GM12878 (cell line): Measurements from ENCODE around the gene ZNF174. TPM values are rescaled to one million over a fixed set of nuclear protein-coding genes. Genes with fewer than 3 reads are reported as not detected.

Experiments used
- ATAC-seq: fragments of 200-7000 bp; cut with Tn5 transposase; 3 replicates; pipeline ENCODE4 v1.9.1; 2020; ENCODE audit warnings: mild to moderate bottlenecking, moderate library complexity
- BruUV-seq: library from RNA; stranded (reverse); fragments of 400-500 nt; replicated peaks from 2 replicates; lab custom pipeline; 2021; lab: Mats Ljungman, UMichigan
- CTCF ChIA-PET: fragments of 300-600 bp; sonication (Branson Sonifier 250); formaldehyde crosslinking; extraction: SDS; loops from one replicate; lab custom pipeline; 2021; ENCODE audit warnings: inconsistent platforms; lab: Yijun Ruan, JAX
- POLR2A ChIA-PET: fragments of 350-600 bp; formaldehyde crosslinking; extraction: SDS; loops from one replicate; lab custom pipeline; 2021; ENCODE audit warnings: inconsistent platforms; lab: Charles Lee
- RAD21 ChIA-PET: fragments of 300-600 bp; sonication (Branson Sonifier 250); formaldehyde crosslinking; loops from one replicate; lab custom pipeline; 2023; ENCODE audit warnings: antibody characterized with exemption; ENCODE audit not compliant: unreplicated experiment; lab: Charles Lee
- SMC1A ChIA-PET: fragments of 300-600 bp; sonication (Branson Sonifier 250); formaldehyde crosslinking; loops from one replicate; lab custom pipeline; 2023; ENCODE audit not compliant: unreplicated experiment, uncharacterized antibody; lab: Charles Lee
- DNase-seq: peaks from one replicate; pipeline ENCODE4 v3.0.0-alpha.2; 2011; ENCODE audit warnings: low read depth, low spot score
- FAIRE-seq: peaks from 3 replicates; lab custom pipeline; 2011; peaks lifted over from hg19 to GRCh38; lab: Jason Lieb, UNC
- H2AFZ ChIP-seq: 2 replicates; pipeline ENCODE4 v1.6.0; 2011; ENCODE audit warnings: low read depth, low read length, control low read depth; ENCODE audit not compliant: control insufficient read depth
- H3K27ac ChIP-seq: 2 replicates; pipeline ENCODE4 v1.5.1; 2011; ENCODE audit warnings: control low read depth; ENCODE audit not compliant: control insufficient read depth, insufficient read depth
- H3K27me3 ChIP-seq, 2 experiments: replicated peaks in 1 of 2; 2 replicates each; pipeline versions ENCODE4 v1.6.0 to v1.6.1; 2011; ENCODE audit warnings: low read length in 1 of 2; ENCODE audit not compliant: control insufficient read depth in 2 of 2, insufficient read depth in 2 of 2
- H3K36me3 ChIP-seq, 2 experiments: 2 replicates each; pipeline ENCODE4 v1.5.1; 2011; ENCODE audit warnings: low read length in 1 of 2; ENCODE audit not compliant: control insufficient read depth in 2 of 2, insufficient read depth in 2 of 2
- H3K4me1 ChIP-seq: 2 replicates; pipeline ENCODE4 v1.6.1; 2011; ENCODE audit warnings: mild to moderate bottlenecking, low read length, moderate library complexity, mixed read lengths; ENCODE audit not compliant: control insufficient read depth, insufficient read depth
- H3K4me2 ChIP-seq: 2 replicates; pipeline ENCODE4 v1.6.0; 2011; ENCODE audit warnings: control low read depth; ENCODE audit not compliant: control insufficient read depth, insufficient read depth
- H3K4me3 ChIP-seq: fragments of 200-600 bp; sonication (generic); 2 replicates; pipeline ENCODE4 v1.5.1; 2016
- H3K79me2 ChIP-seq: 2 replicates; pipeline ENCODE4 v1.6.0; 2011; ENCODE audit warnings: low read length; ENCODE audit not compliant: control insufficient read depth, insufficient read depth
- H3K9ac ChIP-seq: 2 replicates; pipeline ENCODE4 v1.8.0; 2011; ENCODE audit warnings: low read length, control low read depth, mixed read lengths; ENCODE audit not compliant: control insufficient read depth, insufficient read depth
- H3K9me3 ChIP-seq: replicated peaks from 3 replicates; pipeline ENCODE4 v1.5.1; 2011; ENCODE audit warnings: mild to moderate bottlenecking, low read length; ENCODE audit not compliant: control insufficient read depth, insufficient read depth
- H4K20me1 ChIP-seq: 2 replicates; pipeline ENCODE4 v1.6.0; 2011; ENCODE audit not compliant: control insufficient read depth, insufficient read depth
- BACH1 ChIP-seq: fragments of 450-650 bp; IDR thresholded peaks from 2 replicates; pipeline ENCODE4 v1.6.1; 2017; ENCODE audit warnings: mild to moderate bottlenecking, borderline replicate concordance
- EGR1 ChIP-seq, 2 experiments: IDR thresholded peaks; 1 replicate in 1 of 2; 2 replicates in 1 of 2; pipeline ENCODE4 v1.6.1; 2011 to 2012; ENCODE audit warnings: low read depth in 2 of 2, low read length in 2 of 2, borderline replicate concordance in 1 of 2, mild to moderate bottlenecking in 1 of 2, moderate library complexity in 1 of 2
- ESRRA ChIP-seq: IDR thresholded peaks from 2 replicates; pipeline ENCODE4 v1.6.1; 2012; ENCODE audit warnings: mild to moderate bottlenecking, low read length, improper control_type of control experiment
- HDGF ChIP-seq: fragments of 450-650 bp; IDR thresholded peaks from 2 replicates; pipeline ENCODE4 v1.6.1; 2016; ENCODE audit warnings: antibody characterized with exemption
- IKZF1 ChIP-seq: fragments of 450-650 bp; conservative IDR thresholded peaks from 2 replicates; pipeline ENCODE4 v1.6.1; 2017; ENCODE audit warnings: antibody characterized with exemption, mild to moderate bottlenecking
- MTA2 ChIP-seq: fragments of 450-650 bp; IDR thresholded peaks from 2 replicates; pipeline ENCODE4 v1.6.1; 2016; ENCODE audit warnings: low read depth, mild to moderate bottlenecking, moderate library complexity
- MYB ChIP-seq: fragments of 150-350 bp; IDR thresholded peaks from 2 replicates; pipeline ENCODE4 v1.6.1; 2014; ENCODE audit warnings: mild to moderate bottlenecking, low read depth, low read length, borderline replicate concordance
- PAX8 ChIP-seq: fragments of 450-650 bp; IDR thresholded peaks from 2 replicates; pipeline ENCODE4 v1.6.1; 2017; ENCODE audit warnings: mild to moderate bottlenecking, moderate library complexity
- RUNX3 ChIP-seq: IDR thresholded peaks from 2 replicates; pipeline ENCODE4 v1.6.1; 2012; ENCODE audit warnings: low read length, inconsistent platforms
- TBL1XR1 ChIP-seq: IDR thresholded peaks from 2 replicates; pipeline ENCODE4 v1.6.1; 2012; ENCODE audit warnings: low read depth, low read length, improper control_type of control experiment
- YY1 ChIP-seq: IDR thresholded peaks from 2 replicates; pipeline ENCODE4 v1.6.1; 2011; ENCODE audit warnings: low read depth, mild to moderate bottlenecking, low read length
- in situ Hi-C: fragments of 300-500 bp; cut with MboI; formaldehyde crosslinking; loops from 9 replicates; pipeline ENCODE4 v1.14.3; 2018; ENCODE audit warnings: mixed read lengths
- intact Hi-C: fragments of 100-400 bp; cut with micrococcal nuclease; formaldehyde crosslinking; loops from one replicate; pipeline ENCODE4 v1.14.2; 2022; ENCODE audit not compliant: unreplicated experiment
- polyA plus RNA-seq, 11 experiments: library from polyadenylated mRNA; depleted of rRNA in 4 of 11; unstranded in 6 of 11; stranded (reverse) in 5 of 11; fragments of >200 nt; fragmentation: Nextera tagmentation in 4 of 11; fragmentation: Illumina TruSeq in 1 of 11; extraction: Ambion mirVana in 4 of 11; extraction: Trizol in 1 of 11; gene quantifications; 1 replicate in 1 of 11; 2 replicates in 10 of 11; pipeline versions ENCODE4 v1.2.1 to v1.2.3, GENCODE V29; 2011 to 2016; ENCODE audit warnings: inconsistent platforms in 2 of 11, missing spikeins in 2 of 11, low read depth in 1 of 11
- total RNA-seq, 4 experiments: library from RNA; depleted of rRNA in 3 of 4; stranded (reverse); fragments of >200 nt in 3 of 4; fragmentation: Illumina TruSeq in 1 of 4; extraction: Trizol in 1 of 4; gene quantifications; 2 replicates each; pipeline versions ENCODE4 v1.2.1 to v1.2.3, GENCODE V29; 2013 to 2021
- TF ChIP-seq, protein P1 (sequence below): IDR thresholded peaks from 2 replicates; pipeline ENCODE4 v1.6.1; 2011; ENCODE audit warnings: borderline replicate concordance, low read depth, mild to moderate bottlenecking, moderate library complexity, low read length; ENCODE audit not compliant: insufficient read depth, poor library complexity, severe bottlenecking
- TF ChIP-seq, protein P2 (sequence below): fragments of 450-650 bp; IDR thresholded peaks from 2 replicates; pipeline ENCODE4 v1.6.1; 2017; ENCODE audit warnings: mild to moderate bottlenecking, moderate library complexity
- TF ChIP-seq, protein P3 (sequence below): IDR thresholded peaks from 2 replicates; pipeline ENCODE4 v1.6.1; 2011; ENCODE audit warnings: low read depth, low read length, improper control_type of control experiment, borderline replicate concordance

ZNF174 gene
- total and polyA plus RNA-seq, 10 of the 15 experiments (the other 5 are each of a cell fraction or from before 2014, with no cell fraction given) = 3.0 to 14.3 (median 10.1) TPM

DNA sequence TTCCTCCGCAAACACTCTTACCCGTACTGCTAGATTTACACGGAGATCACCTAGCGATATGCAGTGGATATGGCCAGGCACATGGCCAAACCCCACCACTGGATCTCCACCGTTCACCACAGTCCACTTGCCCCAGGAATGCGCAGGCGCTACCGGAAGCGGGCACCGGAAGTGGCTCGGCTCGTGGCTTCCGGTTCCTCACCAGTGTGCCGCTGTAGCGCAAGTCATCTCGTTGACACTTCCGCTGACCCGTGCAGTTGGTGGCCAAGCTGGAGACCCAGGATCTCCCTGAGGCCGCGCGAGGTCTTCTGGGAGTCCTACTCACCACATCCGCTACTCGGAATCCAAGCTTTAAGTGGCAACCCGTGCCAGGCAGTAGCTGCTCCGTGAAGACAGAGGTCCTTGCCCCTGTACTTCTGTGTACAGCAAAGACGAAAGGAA is 30.8 kb downstream of the ZNF174 start (continued):
- TF ChIP-seq MYB = no peak
- TF ChIP-seq EGR1 (IDR thresholded peaks at IDR 0.05; ENCODE audit: borderline replicate concordance in 1 of 2, low read depth in 2 of 2, low read length in 2 of 2) = 0 out of 3 replicates have a peak, but pooled peaks of 1 of the 2 experiments have one; percentile 12
- no peak for TF ChIP-seq MTA2
- TF ChIP-seq RUNX3 = peak; percentile 59
- TF ChIP-seq ESRRA = no peak

DNA sequence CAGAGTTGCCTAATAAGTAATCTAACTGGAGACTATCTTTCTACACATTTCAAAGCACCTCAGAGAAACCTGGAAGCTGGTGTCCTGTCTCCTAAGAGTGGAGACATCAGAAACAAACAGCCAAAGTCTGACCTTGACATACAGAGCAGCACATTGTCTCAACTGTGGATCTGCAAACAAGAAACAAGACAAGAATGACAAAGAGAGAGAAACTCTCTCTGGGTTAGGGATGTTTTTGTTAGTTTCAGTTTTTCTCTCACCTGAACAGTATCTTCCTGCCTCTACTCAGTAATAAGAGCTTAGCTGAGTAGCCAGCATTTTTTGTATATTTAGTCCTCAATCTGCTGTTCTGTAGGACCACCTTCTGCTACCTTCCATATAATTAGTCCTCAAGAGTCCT is 33.4 kb downstream of the ZNF174 start:
- H3K27me3 ChIP-seq = no peaks in the 10 kb centered on the region
- intact Hi-C loops = no loop called here
- POLR2A ChIA-PET = no interaction called here
- H4K20me1 ChIP-seq = no peaks in the 10 kb centered on the region
- no peak overlapping the region for H2AFZ ChIP-seq
- ATAC-seq (peak; percentile 62), FAIRE-seq (no peak), DNase-seq (no peak)
- no peak for TF ChIP-seq TBL1XR1
- TF ChIP-seq HDGF = no peak
- TF ChIP-seq YY1 = no peak
- TF ChIP-seq, protein P1, sequence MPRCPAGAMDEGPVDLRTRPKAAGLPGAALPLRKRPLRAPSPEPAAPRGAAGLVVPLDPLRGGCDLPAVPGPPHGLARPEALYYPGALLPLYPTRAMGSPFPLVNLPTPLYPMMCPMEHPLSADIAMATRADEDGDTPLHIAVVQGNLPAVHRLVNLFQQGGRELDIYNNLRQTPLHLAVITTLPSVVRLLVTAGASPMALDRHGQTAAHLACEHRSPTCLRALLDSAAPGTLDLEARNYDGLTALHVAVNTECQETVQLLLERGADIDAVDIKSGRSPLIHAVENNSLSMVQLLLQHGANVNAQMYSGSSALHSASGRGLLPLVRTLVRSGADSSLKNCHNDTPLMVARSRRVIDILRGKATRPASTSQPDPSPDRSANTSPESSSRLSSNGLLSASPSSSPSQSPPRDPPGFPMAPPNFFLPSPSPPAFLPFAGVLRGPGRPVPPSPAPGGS = no peak
- TF ChIP-seq, protein P2, sequence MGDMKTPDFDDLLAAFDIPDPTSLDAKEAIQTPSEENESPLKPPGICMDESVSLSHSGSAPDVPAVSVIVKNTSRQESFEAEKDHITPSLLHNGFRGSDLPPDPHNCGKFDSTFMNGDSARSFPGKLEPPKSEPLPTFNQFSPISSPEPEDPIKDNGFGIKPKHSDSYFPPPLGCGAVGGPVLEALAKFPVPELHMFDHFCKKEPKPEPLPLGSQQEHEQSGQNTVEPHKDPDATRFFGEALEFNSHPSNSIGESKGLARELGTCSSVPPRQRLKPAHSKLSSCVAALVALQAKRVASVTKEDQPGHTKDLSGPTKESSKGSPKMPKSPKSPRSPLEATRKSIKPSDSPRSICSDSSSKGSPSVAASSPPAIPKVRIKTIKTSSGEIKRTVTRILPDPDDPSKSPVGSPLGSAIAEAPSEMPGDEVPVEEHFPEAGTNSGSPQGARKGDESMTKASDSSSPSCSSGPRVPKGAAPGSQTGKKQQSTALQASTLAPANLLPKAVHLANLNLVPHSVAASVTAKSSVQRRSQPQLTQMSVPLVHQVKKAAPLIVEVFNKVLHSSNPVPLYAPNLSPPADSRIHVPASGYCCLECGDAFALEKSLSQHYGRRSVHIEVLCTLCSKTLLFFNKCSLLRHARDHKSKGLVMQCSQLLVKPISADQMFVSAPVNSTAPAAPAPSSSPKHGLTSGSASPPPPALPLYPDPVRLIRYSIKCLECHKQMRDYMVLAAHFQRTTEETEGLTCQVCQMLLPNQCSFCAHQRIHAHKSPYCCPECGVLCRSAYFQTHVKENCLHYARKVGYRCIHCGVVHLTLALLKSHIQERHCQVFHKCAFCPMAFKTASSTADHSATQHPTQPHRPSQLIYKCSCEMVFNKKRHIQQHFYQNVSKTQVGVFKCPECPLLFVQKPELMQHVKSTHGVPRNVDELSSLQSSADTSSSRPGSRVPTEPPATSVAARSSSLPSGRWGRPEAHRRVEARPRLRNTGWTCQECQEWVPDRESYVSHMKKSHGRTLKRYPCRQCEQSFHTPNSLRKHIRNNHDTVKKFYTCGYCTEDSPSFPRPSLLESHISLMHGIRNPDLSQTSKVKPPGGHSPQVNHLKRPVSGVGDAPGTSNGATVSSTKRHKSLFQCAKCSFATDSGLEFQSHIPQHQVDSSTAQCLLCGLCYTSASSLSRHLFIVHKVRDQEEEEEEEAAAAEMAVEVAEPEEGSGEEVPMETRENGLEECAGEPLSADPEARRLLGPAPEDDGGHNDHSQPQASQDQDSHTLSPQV = no peak
- TF ChIP-seq IKZF1 = no peak
- TF ChIP-seq, protein P3, sequence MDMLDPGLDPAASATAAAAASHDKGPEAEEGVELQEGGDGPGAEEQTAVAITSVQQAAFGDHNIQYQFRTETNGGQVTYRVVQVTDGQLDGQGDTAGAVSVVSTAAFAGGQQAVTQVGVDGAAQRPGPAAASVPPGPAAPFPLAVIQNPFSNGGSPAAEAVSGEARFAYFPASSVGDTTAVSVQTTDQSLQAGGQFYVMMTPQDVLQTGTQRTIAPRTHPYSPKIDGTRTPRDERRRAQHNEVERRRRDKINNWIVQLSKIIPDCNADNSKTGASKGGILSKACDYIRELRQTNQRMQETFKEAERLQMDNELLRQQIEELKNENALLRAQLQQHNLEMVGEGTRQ = no peak
- no peak for TF ChIP-seq BACH1
- TF ChIP-seq PAX8 = no peak
- in situ Hi-C loops = no loop called here
- no peak overlapping the region for H3K9ac ChIP-seq
- H3K4me2 ChIP-seq = no peak overlapping the region
- no peaks in the 10 kb centered on the region for H3K4me1 ChIP-seq
- no peak overlapping the region for H3K4me3 ChIP-seq
- SMC1A ChIA-PET = no interaction called here
- peaks cover 3% of the 10 kb centered on the region; the same call in 2 of the 3 replicates for H3K9me3 ChIP-seq
- no TSS peak for BruUV-seq
- CTCF ChIA-PET = no interaction called here
- no peak overlapping the region for H3K27ac ChIP-seq
- RAD21 ChIA-PET = interaction anchor here (0.6 kb wide), 1 partner anchor 9 kb away, joined by 3 read pairs; the partner anchor contains the start of genes NAA60 and ZNF597
- peaks cover 0 to 4% of the 10 kb centered on the region in 2 experiments; a peak in 3 of 4 replicates for H3K36me3 ChIP-seq
- H3K79me2 ChIP-seq = no peaks in the 10 kb centered on the region
